CD4-positive, alpha-beta T cell treated with Interferon gamma for 1 hour (primary cell): ENCODE results near the gene SP2.

Experiments
- DNase-seq: peaks from one replicate; pipeline ENCODE4 v3.0.0-alpha.2; 2020

SP2 gene

DNA sequence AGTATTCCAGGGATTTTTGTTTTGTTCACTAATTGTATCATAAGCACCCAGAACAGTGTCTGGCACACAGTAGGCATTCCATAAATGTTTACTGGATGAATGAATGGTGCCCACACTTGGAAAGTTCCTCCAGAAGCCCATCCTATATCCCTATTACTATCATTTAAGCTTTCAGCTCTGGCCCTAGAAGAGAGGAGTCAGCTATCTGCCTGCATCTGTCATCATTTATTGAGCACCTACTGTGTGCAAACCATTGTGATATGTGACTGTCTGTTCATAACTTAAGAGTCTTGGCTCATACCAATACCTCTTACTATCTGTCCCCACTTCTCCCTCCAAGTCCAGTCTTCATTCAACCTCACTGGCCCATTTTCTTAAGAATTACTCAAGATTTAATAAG lies 25.0 kb upstream of the SP2 start:
- DNase-seq, result no peak

DNA sequence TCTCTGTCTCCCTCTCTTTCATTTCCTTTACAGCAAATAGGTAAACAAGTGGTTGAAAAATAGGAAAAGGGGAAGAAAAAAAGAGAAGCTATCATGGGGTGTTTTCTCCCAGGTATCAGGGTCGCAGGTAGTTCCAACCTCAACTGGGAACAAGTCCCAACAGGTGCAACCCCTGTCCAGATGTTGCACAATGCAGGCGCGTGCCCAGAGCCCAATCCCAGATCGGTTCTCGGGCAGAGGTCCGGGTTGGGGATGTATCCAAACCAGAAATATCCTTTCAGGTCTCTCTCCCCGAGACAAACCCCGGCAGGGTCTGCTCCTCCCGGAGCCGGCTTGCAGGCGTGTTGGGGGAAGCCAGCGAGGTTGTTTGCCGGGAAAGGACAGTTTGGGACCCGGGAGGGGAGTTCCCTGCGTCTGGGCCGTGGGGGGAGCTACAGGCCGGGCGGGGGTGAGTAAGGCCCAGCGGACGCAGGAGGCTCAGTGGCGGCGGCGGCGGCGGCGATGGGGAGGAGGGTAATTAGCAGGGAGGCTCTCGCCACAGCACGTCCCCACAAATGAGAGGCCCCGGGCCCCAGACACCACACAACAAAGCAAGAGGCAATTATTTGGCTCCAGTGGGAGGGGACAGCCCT lies 23.9 kb upstream of the SP2 start:
- DNase-seq, result no peak

DNA sequence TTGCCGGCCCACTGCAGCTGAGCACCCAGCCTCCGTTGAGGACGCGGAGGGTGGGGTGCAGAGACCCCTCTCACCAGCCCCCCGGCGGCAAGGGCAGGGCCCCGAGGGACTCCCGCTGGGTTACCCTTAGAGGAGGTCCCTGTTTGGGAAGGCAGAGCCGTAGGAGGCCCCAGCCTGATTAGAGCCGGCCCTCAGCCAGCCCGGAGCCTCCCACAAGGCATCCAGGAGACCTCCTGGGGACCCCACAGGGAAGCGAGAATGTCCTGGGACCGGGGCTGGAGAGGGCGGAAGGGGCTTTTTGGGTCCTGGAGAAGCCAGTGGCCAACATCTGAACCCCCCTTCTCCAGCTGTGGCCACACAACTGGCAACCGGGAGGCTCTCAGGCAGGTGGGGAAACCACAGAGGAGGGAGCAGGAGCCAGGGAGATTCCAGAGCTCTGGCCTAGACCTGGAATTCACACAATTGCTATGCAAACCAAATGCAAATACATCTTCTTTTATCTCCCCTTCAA lies 23.3 kb upstream of the SP2 start:
- no peak for DNase-seq

DNA sequence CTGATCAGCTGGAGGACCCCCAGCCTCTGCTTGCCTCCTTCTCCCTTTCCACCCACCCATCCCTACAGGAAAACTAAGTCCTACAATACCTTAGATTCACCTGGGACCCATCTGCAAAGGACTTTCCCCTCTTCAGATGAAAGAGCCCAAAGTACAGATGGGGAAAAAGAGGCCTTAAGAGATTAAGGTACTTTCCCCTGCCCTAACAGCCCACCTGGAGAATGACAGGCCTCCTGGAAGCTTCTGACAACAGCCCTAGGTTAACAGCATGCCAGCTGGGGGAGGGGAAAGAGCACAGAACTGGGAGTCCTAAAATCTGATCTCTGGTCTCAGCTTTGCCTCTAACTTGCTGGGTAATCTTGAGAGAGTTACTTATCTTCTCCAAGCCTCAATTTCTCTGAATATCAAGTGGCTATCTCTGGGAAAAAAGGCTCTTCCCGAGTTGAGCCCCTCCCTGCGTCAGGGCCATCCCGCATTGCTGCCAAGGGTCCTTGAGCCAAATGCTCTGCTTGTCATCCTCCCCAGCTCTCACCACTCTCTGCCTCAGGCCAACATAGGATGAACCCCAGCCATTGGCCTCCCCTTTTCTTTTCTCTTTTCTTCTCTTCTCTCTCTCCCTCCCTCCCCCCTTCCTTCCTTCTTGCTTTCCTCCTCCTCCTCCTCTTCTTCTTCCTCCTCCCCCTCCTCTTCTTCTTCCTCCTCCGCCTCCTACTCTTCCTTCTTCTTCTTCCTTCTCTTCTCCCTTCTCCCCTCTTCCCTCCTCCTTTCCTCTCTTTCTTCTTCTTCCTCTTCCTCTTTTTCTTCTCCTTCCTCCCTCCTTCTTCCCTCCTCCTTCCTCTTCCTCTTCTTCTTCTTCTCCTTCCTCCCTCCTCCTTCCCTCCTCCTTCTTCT lies 22.6 kb upstream of the SP2 start:
- no peak for DNase-seq

DNA sequence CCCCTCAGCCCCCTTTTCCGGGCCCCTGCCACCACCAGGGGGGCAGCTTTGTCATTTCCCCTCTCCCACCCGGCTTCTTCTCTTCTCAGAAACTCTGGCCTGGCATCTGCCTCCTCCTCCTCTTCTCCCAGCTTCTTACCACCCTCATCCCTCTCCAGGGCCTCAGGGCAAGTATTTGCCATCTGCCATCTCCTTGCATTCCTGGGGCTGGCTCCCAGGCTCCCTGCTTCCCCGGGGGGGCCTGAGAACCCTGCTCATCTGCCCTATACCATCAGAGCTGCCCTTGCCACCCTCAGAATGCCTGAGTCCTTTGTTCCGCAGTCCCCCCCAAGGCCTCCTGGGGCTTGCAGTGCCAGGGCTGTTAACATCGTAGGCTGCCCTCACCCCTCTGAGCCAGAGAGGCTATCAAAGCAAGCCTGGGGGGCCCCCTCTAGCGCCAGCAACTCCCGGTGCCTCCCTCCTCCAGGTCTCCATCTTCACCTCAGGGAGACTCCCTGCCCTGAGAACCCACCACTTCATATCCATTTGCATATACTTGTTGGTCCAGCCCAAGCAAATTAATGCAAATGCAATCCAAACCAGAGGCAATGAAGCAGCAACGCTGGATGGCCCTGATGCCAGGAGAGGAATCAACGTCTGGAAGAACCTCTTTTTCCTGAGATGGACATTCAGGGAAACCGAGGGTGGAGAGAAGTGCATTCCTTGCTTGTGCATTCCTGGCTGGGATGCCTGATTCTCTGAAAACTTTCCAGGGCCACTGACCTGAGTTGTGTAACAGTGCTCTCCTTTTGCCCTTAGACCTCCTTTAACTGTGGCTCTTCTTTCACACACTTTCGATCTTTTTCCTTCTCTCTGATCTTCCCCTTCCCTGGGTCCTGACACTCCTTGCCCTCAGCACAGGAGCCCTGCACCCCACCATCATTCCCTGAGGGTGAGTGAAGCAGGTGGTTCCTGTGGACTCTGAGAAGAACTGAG lies 20.7 kb upstream of the SP2 start:
- DNase-seq, result no peak

DNA sequence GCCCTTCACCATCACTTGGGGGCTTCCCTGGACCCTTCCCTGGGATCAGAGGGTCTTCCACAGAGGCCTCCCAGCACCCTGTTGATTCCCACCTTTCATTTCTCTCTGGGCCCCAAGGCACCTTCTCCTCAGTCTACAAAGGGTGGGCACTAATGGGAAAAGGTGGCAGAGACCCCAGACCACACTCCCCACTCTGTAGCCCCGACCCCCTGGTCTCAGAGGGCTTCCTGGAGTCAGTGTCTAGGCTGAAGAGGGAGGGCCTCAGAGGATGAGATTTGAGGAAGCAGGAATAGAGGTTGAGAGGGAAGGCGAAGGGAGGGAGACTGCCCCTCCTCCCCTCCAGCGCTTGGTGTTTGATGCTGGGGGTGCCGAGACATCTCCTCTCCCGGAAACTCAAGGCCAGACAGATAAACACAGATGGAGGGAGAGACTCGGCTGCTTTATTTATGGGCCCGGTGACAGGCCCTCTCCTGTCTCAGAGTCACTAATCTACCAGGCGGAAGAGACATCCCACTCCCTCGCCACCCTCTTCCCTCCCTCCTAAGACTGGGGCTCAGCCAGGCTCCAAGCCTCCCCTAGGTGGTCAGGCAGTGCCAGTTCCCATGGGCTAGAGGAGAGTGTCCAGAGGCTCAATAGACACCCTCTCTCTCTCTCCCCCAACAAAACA lies 18.5 kb upstream of the SP2 start:
- no peak for DNase-seq

DNA sequence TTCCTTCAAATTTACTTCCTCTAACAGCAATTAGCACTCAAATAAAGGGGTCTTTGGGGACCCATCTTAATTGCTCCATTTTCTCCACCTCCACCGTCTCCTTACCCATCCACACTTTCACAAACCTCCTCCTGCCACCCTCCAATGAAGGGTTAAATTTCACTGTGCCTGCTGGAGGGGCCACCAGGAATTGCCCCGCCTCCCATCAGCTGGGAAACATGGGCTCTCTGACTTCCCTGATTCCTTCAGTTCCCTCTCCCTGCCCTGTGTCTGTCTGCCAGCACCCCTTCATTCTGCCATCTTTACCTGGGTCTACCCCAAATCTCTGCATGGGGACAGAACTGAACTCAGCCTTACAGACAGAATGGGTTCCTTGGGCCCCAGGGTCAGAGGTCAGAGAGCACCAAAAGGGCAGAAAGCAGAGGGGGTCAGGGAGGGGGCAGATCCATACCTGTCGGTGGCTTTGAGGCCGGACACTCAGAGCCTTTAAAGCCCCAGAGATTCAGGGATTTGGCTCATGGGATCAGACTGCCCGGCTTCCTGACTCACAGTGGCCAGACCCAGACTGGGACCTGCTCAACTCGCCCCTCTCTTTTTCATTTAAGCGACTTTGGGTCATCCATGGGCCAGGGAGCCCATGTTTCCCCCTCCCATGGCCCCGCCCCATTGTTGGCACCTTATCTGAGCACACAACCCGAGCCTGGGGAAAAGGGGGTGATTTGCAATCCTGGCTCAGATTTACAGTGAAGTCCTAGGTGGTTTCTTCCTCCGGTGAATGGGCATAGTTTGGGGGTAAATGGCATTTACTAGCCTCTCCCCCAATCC lies 17.6 kb upstream of the SP2 start:
- DNase-seq, result no peak

DNA sequence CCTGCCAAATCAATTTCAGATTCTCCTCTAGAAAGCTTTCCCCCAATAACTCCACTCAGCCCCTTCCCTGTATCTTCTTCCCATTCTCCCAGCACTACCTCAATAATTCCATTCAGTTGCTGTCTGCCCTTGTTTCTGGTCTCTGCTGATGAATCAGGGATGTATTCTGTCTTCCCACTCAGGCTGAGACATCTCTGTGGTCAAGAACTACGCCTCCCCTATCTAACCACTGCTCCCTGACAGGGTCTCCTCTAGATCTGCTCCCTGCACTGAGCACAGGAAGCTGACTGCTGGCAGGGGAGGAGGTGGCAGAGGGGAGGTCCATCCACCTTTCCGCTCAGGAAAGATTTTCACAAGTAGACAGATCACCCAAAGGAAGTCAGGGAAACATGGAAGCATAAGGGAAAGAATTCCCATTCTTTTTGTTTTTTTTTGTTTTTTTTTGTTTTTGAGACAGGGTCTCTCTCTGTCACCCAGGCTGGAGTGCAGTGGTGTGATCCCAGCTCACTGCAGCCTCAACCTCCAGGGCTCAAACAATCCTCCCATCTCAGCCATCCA lies 16.9 kb upstream of the SP2 start:
- no peak for DNase-seq

DNA sequence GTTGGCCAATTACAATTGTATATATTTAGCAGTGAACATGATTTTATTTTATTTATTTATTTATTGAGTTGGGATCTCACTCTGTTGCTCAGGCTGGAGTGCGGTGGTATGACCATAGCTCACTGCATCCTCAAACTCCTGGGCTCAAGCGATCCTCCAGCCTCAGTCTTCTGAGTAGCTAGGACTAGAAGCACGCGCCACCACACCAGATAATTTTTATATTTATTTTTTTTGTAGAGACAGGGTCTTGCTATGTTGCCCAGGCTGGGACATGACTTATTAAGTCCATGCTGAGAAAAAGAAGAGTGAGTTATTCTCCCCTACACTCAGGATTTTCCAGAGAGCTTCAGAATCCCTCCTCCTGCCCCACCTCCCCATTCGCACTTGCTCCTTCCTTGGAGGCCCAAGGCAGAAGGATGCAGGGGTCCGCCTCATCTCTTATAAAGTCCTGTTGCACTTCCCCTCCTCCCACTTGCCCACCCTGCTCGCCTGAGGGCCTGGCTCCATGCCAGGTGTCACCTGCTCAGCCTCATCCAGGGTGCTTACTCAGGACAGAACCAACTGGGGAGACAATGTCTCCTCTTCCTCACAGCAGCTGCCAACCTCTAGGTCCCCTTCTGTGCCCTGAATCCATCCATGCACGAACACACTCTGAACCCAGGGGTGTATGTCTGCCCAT lies 16.1 kb upstream of the SP2 start:
- DNase-seq, result no peak

DNA sequence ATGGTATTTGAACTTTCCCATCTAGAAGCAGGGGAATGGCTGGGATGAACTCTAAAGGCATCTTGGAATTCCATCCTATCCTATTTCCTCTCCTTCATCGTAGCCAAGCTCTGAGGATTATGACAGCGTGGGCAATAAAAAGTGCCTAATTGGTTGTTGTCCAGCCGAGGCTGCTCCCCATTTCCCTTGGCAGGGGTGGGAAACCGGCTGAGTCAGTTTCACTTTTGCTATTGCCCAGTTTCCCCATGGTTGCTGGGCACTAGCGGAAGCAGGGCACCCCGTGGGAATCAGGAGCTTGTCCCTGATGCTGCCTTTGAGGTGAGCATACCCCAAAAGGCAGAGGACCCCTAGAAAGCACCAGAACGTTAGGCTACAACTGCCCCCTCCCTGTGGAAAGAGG lies 13.8 kb upstream of the SP2 start:
- DNase-seq, result no peak

DNA sequence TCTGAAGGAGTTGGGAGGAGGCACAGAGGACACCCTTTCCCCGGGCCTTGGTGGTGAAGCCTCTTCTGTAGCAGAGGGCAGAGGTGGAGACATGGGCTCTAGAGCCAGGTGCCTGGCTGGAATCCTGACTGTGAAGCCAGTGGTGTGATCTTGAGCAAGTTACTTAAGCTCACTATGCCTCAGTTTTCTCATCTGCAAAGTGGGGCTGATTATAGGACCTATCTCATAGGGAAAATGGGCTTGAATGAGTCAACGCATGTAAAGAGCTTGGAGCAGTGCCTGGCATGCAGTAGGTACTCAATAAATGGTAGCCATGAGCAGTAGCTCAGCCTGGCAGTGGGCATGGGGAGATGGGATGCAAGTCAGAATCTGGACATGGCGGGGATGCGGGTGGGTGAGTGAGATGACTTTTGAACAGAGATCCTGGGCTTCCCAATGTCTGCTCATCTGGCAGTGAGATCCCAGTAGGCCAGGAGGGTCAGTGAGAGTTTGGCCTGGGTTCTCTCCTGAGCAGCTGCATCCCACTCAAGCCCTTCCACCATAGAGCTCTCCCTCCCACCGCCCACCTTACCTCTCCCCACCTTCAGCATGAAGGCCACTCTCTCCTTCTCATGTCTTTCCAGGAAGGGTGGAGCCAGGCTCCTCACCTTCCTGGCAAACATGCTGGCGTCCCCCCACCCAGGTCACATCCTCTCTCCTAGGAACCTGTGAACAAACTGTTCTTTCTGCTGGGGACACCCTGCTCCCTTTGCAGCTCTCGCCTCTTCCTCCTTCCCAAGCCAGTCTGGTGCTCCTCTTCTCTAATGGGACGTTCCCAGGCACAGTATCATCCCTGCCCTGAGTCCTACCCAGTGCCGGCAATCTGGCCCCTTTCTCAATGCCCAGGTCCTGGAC lies 13.1 kb upstream of the SP2 start:
- no peak for DNase-seq

DNA sequence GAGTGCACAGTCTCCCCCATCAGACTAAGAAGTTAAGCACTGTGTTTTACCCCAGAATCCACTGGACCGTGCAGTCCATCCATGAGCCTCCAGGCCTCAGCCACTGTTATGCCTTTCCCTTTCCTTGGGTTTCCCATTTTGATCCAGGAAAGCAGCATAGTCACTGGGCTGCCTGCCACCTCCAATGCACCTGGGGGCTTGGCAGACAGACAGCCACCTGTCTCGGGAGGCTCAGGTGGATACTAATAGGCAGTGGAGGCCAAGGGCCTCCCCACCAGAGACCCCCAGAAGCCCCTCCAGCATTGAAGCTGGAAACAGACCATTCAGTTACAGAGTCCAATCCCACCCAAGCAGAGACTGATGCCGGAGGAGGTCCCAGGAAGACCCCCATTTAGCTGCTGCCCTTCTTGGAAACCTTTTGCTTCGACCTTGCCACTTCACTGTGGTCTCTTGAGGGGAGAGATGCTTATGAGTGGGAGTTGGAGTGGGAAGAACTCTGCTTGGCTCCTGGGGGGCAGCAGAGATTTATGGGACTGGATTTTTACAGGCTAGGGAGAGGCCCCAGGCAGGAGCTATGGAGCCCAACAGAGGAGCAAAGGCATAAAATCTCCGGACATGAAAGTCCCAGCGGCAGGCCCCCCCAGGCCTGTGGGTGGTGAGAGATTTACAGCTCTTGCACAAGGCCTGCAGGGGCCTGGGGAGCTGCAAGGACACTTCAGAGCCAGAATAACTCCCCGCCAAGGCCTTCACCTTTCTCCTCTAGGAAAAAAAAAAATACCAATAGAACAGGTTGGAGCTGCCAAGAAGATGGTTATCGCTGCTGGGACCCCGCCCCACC lies 12.2 kb upstream of the SP2 start:
- DNase-seq, result no peak

DNA sequence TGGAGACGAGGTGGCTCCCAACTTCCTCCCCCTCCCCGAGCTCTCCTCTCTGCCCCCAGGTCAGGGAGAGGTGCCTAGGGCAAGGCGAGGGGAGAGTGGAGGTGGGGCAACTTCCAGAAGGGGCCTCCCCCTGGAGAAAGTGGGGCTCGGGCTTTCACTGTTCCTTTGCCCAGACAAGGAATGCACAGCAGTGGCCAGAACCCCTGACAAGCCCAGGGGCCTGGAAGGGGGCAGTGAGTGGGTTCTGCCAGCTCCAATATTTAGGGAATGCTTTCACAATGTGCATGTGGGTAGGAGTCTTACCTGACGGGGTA lies 11.7 kb upstream of the SP2 start:
- DNase-seq, result no peak

DNA sequence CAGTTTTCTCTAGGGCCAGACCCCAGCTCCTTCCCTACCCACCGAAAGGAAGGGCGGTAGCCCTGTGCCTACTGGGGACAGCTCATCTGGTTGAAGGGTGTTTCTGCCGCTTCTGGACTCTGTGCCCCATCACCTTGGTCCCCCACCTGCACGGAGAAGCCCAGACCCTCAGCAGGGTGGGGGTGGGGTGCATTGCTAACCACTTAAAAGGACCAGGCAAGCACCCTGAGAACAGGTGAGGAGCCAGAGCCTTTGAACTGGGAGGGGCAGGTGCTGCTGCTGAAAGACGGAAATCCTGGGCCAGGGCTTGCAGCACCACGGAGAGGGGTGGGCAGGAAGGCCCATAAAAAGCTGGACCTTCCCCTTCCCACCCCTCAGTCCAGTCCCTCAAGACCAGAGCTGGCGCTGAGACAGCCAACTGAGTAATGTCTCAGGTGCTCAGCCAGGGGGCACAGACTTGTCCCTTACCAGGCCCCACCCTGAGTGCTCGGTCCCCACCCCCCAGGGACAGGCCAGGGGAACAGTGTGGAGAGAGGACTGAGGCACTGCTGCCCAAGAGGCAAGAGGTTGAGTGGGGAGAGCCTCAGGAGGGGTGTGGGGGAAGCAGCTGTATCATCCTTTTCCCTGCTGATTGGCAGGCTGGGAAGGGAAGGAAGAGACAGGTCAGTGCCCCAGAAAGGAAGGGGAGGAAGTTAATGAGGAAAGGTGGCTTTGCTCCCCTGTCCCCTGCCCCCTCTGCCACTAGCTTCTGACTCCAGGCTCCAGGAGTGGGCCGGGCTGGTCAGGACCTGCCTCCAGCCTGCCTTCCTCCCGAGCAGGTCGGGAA lies 10.9 kb upstream of the SP2 start:
- no peak for DNase-seq

DNA sequence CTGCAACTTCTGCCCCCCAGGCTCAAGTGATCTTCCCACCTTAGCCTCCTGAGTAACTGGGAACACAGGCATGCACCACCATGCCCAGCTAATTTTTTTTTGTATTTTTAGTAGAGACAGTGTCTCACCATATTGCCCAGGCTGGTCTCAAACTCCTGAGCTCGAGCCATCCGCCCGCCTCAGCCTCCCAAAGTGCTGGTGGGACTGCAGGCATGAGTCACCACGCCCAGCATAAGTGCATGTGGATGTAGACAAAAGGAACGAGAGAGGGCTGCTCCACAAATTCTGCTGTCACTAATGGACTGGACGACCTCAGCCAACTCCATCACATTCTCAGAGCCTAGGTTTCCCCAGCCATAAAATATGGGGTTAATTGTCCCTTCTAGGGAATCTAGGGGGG lies 7.7 kb upstream of the SP2 start:
- DNase-seq, result no peak

DNA sequence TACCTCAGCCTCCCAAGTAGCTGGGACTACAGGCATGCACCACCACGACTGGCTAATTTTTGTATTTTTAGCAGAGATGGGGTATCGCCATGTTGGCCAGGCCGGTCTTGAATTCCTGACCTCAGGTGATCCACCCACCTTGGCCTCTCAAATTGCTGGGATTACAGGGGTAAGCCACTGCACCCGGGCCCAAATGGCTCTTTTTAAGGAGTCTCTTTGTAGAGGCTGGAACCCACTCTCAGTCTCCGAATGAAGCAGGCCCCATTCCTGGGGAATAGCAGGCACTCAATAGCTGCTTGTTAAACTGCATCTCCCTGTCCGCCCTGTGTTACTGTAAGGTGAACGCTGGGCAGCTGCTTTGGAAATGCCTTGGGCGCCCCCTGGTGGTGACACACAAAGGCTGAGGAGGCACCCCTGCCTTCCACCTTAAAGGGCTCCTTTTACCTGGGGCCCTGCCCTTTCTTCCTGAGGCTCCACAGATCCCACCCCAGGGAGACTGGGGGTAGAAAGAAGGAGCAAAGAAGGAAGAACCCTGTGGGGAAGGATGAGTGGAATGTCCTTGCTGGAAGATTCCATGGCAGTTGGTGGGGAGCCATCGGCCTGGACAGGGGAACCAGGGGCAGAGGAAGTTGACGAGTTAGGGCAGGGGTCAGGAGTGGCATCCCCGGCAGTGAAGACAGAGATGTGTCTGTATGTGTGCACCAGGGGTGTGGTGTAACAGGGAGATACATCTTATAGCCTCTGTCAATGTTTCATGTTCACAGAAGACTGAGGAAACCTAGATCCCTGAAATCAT lies 6.1 kb upstream of the SP2 start:
- DNase-seq, result peak; percentile 85

DNA sequence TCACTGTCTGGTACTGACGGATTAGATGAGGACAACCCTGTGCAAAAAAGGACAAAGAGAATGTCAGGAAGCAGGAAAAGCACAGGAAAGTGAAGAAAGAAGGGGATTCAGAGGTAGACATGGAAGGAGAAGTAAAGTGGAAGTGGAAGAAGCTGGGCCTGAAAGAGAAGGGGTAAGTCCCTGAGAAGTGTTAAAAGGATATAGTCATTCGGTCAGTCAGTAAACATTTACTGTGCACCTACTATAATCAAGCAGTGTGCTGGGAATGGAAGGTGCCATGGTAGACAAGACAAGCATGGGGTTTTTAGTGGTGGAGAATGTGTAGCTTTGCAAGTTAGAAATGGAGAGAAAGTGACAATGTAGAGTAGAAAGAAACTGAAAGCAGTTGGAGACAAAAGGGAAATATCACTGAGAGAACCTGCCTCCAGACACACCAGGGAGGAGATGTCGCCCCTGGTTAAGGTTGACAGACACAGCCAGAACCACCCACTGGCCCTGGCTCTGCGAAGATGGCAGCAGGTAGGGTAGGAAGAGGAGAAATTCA lies 4.4 kb upstream of the SP2 start:
- DNase-seq, result no peak
